ENCODE results near the gene PAQR9. TPM values are rescaled to one million over a fixed set of nuclear protein-coding genes. Genes with fewer than 3 reads are reported as not detected.

The PAQR9 gene
- total and polyA plus RNA-seq, 2 of the 13 experiments (the other 11 are each of a cell fraction or from before 2014, with no cell fraction given): 3.7 to 10.3 TPM

- TF ChIP-seq DMTF1 (CRISPR knock-in tag; IDR thresholded peaks at IDR 0.05): 0 out of 2 replicates have a peak, but pooled peaks have one; percentile 8
- no peak for TF ChIP-seq ZNF382 (CRISPR knock-in tag; IDR thresholded peaks at IDR 0.05; ENCODE audit: borderline replicate concordance)
- TF ChIP-seq KLF13 (CRISPR knock-in tag; IDR thresholded peaks at IDR 0.05): no peak
- TF ChIP-seq SCMH1 (CRISPR knock-in tag; IDR thresholded peaks at IDR 0.05; ENCODE audit: borderline replicate concordance): no peak
- TF ChIP-seq FLYWCH1 (CRISPR knock-in tag; IDR thresholded peaks at IDR 0.05): no peak
- no peak for TF ChIP-seq ZNF512 (CRISPR knock-in tag; IDR thresholded peaks at IDR 0.05)
- no peak for TF ChIP-seq ZNF788 (CRISPR knock-in tag; IDR thresholded peaks at IDR 0.05; ENCODE audit: borderline replicate concordance)
- peak; percentile 41; the same call in 1 of the 2 replicates for TF ChIP-seq PAXIP1 (CRISPR knock-in tag; conservative IDR thresholded peaks at IDR 0.05)
- TF ChIP-seq ZNF337 (CRISPR knock-in tag; IDR thresholded peaks at IDR 0.05; ENCODE audit: borderline replicate concordance, low read depth): no peak
- peak; percentile 43 for TF ChIP-seq HNF4A (CRISPR knock-in tag; IDR thresholded peaks at IDR 0.05)
- TF ChIP-seq ZBTB42 (CRISPR knock-in tag; IDR thresholded peaks at IDR 0.05): no peak
- TF ChIP-seq POLR2AphosphoS5 (IDR thresholded peaks at IDR 0.05; ENCODE audit: low read depth, low read length): no peak
- TF ChIP-seq MTF1 (CRISPR knock-in tag; IDR thresholded peaks at IDR 0.05): no peak
- TF ChIP-seq SP1 (IDR thresholded peaks at IDR 0.05): no peak
- no peak for TF ChIP-seq SP1 (CRISPR knock-in tag; IDR thresholded peaks at IDR 0.05)
- TF ChIP-seq GATAD2A (CRISPR knock-in tag; IDR thresholded peaks at IDR 0.05): peak; percentile 23; the same call in 1 of the 2 replicates
- no peak for TF ChIP-seq BRCA1 (CRISPR knock-in tag; IDR thresholded peaks at IDR 0.05)
- no peak for TF ChIP-seq CEBPG (CRISPR knock-in tag; IDR thresholded peaks at IDR 0.05)
Measured at GRCh38 chr3:142952272-142953193, 10.9 kb downstream of the PAQR9 start (continued).
